Subcutaneous adipose tissue (tissue), 4 donors: ENCODE results near the gene GOLT1A. TPM values are rescaled to one million over a fixed set of nuclear protein-coding genes. Genes with fewer than 3 reads are reported as not detected.

Source experiments
- total RNA-seq, 4 donors: library from RNA; depleted of rRNA; stranded (reverse); fragments of >200 nt; gene quantifications; one replicate each; pipeline ENCODE4 v1.1.0, GENCODE V29; 2016
- TF ChIP-seq, protein P1 (sequence below): fragments of 450-650 bp; IDR thresholded peaks from one replicate; pipeline ENCODE4 v1.5.1; 2016; ENCODE audit warnings: low read depth, mild to moderate bottlenecking, control low read depth, antibody characterized with exemption, moderate library complexity

Gene GOLT1A
- total RNA-seq, 4 donors from 2014 or later, result not detected

DNA sequence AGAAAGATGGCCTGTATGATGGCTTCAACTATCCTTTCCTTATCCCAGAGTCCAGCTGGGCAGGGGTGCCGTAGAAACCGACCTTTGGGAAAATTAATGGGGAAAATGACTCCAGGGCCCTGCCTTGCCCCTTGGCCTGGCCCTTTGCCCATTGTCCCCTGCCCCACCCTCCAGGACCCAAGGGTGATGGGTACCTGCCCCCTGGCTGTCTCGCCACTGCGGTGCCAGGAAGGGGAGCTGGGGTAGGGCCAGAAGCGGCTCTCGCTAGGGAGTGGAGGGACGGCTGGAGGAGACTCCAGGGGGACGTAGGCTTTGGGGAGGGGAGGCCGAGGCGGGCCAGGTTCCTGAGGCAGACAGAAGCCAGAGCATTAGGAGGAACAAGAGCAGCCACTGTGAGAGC lies 29.1 kb upstream of the GOLT1A start:
- TF ChIP-seq, protein P1, sequence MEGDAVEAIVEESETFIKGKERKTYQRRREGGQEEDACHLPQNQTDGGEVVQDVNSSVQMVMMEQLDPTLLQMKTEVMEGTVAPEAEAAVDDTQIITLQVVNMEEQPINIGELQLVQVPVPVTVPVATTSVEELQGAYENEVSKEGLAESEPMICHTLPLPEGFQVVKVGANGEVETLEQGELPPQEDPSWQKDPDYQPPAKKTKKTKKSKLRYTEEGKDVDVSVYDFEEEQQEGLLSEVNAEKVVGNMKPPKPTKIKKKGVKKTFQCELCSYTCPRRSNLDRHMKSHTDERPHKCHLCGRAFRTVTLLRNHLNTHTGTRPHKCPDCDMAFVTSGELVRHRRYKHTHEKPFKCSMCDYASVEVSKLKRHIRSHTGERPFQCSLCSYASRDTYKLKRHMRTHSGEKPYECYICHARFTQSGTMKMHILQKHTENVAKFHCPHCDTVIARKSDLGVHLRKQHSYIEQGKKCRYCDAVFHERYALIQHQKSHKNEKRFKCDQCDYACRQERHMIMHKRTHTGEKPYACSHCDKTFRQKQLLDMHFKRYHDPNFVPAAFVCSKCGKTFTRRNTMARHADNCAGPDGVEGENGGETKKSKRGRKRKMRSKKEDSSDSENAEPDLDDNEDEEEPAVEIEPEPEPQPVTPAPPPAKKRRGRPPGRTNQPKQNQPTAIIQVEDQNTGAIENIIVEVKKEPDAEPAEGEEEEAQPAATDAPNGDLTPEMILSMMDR, result no peak

DNA sequence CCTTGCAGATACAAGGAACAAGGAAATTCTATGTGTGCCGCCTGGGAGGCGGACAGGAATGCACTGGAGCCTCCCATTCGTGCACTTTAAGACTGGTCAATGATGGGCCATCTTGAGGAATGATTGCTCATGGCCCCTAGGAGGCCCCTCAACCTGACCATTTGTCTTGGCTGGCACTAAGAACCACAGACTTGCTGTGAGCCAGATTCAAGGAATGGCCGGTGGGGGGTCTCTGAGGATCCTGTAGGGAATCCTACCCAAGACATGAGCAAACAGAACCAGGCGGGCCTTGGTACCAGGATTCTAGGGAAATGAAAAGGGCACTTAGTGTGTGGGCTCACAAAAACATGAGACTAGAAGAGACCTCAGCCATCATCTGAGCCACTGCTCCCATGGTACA lies 28.1 kb upstream of the GOLT1A start:
- TF ChIP-seq, protein P1, result no peak

DNA sequence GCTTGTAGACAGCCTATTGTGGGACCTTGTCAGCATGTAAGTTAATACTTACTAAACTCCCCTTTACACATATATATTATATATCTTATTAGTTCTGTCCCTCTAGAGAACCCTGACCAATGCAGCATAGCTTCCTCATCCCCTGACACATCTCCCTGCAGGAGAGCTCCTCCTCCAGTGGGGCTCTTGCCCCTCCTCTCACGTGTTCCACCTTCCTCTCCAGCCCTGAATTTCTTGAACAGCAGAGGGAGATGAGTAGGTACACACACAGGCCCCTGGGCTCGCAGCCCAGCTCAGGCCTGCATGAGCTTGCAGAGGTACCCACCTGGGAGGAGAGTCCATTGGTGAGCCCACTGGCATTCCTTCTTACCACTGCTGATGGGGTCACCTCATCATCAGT lies 27.3 kb upstream of the GOLT1A start:
- TF ChIP-seq, protein P1, result no peak

DNA sequence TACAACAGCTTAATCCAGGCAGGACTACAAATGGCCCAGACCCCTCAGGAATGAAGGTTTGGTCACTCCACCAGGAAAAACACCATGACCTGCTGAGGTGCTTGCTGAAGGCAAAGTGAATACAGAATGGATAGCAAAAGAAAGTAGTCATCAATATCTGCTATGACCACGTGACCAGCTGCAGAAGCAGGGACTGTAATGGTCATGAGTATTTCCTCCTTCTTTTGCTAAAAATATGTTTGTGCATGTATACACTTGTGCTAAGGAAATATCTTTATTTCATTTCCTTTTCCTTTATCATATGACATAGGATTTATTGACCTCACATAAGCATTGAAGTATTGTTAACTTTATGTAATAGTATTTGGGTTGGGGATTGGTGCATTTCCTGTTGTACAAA lies 26.4 kb upstream of the GOLT1A start:
- TF ChIP-seq, protein P1, result no peak

DNA sequence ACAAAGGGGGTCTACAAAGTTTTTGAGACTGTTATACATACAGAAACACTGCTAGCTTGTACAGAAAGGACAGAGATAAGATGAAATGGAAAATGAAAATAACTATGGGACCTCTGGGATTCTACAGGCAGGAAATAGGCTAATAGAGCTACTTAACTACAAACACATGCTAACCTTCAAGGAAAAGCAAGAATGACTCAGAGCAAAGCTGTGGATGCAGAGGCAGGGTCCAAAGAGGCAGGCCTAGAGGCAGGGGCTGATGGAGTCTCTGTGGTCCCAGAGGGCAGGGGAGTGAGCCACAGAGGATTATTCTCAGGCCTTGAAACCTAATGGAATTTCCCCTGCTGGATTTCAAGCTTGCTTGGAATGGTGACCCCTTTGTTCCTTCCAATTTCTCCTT lies 18.7 kb upstream of the GOLT1A start:
- TF ChIP-seq, protein P1, result no peak

DNA sequence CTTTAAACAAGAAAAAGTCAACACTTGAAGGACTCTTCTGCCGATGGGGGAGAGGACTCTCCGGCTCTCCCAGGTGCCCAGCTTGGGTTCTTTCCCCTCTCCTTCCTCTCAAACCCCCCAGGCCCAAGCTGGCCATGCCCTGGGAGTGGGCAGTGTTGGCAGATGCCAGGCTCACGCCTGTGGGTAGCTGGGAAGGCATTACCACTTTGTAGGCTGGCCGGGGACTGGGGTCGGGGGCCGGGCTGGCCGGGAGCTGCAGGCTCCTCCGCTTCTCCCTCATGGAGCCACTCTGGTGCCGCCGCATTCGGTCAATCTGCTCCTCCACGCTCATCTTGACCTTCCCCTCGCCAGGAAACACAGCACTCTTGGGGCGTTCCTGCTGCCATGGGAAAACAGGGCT lies 16.4 kb upstream of the GOLT1A start:
- TF ChIP-seq, protein P1, result no peak

DNA sequence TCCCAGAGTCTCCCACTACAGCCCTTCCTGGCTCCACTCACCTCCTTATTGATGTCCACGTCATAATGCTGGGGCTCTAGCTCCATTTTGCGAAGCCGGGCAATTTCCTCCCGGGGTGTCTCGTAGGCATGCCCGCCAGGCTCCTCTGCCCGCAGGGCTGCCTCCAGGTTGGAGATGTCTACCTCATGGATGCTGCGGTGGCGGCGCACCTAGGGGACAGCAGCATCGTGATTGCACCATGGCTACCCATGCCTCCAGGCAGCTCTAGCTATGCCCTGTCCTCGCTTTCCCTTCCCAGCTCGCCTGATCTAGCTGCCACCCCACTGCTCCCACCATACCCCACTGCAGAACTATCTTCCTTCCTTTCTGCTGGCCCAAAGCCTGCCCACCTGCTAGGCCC lies 15.1 kb upstream of the GOLT1A start:
- TF ChIP-seq, protein P1, result no peak
